Measurements from ENCODE around the gene KRABD2.
"Not testable (repeated sequence)": the region's sequence is repeated elsewhere in the genome, so short reads cannot be mapped to it uniquely, and the experiment has no call there.

KRABD2 gene

GRCh38 chr17:8386841-8387240 is 10.3 kb upstream of the KRABD2 start:
- 71 to 75% (median 71%) methylated on average over 6 of the region's 6 CpGs for WGBS, 3 donors
- no peak for DNase-seq
- H3K27ac ChIP-seq (ENCODE audit: low read depth in 1 of 3, low read length in 2 of 3): no peak overlapping the region
- no peak overlapping the region for H3K4me3 ChIP-seq (ENCODE audit: low read depth in 1 of 3, low read length in 3 of 3)
- no peak for FAIRE-seq
- H3K9me3 ChIP-seq (ENCODE audit: control insufficient read depth in 2 of 2, insufficient read depth in 1 of 2, low read depth in 1 of 2, low read length in 1 of 2): no peaks in the 10 kb centered on the region
- H3K36me3 ChIP-seq (ENCODE audit: control insufficient read depth in 3 of 3, insufficient read depth in 2 of 3, low read depth in 1 of 3, low read length in 3 of 3): peaks cover 0 to under 1% (median 0%) of the 10 kb centered on the region in 3 donors
- H3K4me1 ChIP-seq (ENCODE audit: control insufficient read depth in 3 of 3, insufficient read depth in 2 of 3, low read depth in 1 of 3, low read length in 2 of 3): peaks cover 0 to 6% (median 0%) of the 10 kb centered on the region in 3 donors
- H3K27me3 ChIP-seq (ENCODE audit: control insufficient read depth in 3 of 3, insufficient read depth in 3 of 3, low read length in 3 of 3): peaks cover 0 to 4% (median 0%) of the 10 kb centered on the region in 3 donors

- H3K27ac ChIP-seq (ENCODE audit: low read depth in 1 of 3, low read length in 2 of 3): no peak overlapping the region
- H3K36me3 ChIP-seq (ENCODE audit: control insufficient read depth in 3 of 3, insufficient read depth in 2 of 3, low read depth in 1 of 3, low read length in 3 of 3): peaks cover 5 to 11% (median 7%) of the 10 kb centered on the region in 3 donors
- H3K27me3 ChIP-seq (ENCODE audit: control insufficient read depth in 3 of 3, insufficient read depth in 3 of 3, low read length in 3 of 3): no peaks in the 10 kb centered on the region
- WGBS, 3 donors: 72 to 86% (median 83%) methylated on average over 12 of the region's 12 CpGs
- FAIRE-seq: no peak
- no peak overlapping the region for H3K4me3 ChIP-seq (ENCODE audit: low read depth in 1 of 3, low read length in 3 of 3)
- H3K4me1 ChIP-seq (ENCODE audit: control insufficient read depth in 3 of 3, insufficient read depth in 2 of 3, low read depth in 1 of 3, low read length in 2 of 3): peaks cover 0 to 22% (median 6%) of the 10 kb centered on the region in 3 donors
- no peak for DNase-seq
- H3K9me3 ChIP-seq (ENCODE audit: control insufficient read depth in 2 of 2, insufficient read depth in 1 of 2, low read depth in 1 of 2, low read length in 1 of 2): no peaks in the 10 kb centered on the region
Observed at GRCh38 chr17:8384801-8385378, 8.4 kb upstream of the KRABD2 start.

GRCh38 chr17:8383143-8383822 is 6.8 kb upstream of the KRABD2 start, which contains the start of gene RPL26:
Gene RPL26, minus strand, starts transcription at chr17:8383193. Its CDS starts 883 bp downstream, at chr17:8382310.
- DNase-seq: peak; percentile 99
- no peaks in the 10 kb centered on the region for H3K9me3 ChIP-seq (ENCODE audit: control insufficient read depth in 2 of 2, insufficient read depth in 1 of 2, low read depth in 1 of 2, low read length in 1 of 2)
- H3K4me1 ChIP-seq (ENCODE audit: control insufficient read depth in 3 of 3, insufficient read depth in 2 of 3, low read depth in 1 of 3, low read length in 2 of 3): peaks cover 0 to 22% (median 6%) of the 10 kb centered on the region in 3 donors
- H3K4me3 ChIP-seq (ENCODE audit: low read depth in 1 of 3, low read length in 3 of 3): peak within 1 kb of the TSS; percentile 67 to 89 (median 78)
- 0% methylated on average over 37 to 55 of the region's 55 CpGs for WGBS, 3 donors
- no peak for FAIRE-seq
- H3K36me3 ChIP-seq (ENCODE audit: control insufficient read depth in 3 of 3, insufficient read depth in 2 of 3, low read depth in 1 of 3, low read length in 3 of 3): peaks cover 11 to 20% (median 14%) of the 10 kb centered on the region in 3 donors
- H3K27me3 ChIP-seq (ENCODE audit: control insufficient read depth in 3 of 3, insufficient read depth in 3 of 3, low read length in 3 of 3): no peaks in the 10 kb centered on the region
- H3K27ac ChIP-seq (ENCODE audit: low read depth in 1 of 3, low read length in 2 of 3): peak within 1 kb of the TSS; percentile 88 to 93 (median 92)

DNA sequence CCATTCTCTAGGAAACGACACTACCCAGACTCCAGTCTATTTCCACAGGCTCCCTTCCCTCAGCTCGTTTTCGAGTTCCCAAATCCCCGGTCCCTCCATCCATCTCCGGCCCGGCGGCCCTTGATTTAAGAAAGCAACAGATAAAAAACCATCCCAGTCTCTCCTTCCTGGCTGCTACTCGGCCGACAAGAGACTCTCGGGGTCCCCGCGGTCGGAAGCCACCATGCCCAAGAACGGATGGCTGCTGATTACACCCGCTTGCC is 6.3 kb upstream of the KRABD2 start:
- peaks cover 11 to 24% (median 14%) of the 10 kb centered on the region in 3 donors for H3K36me3 ChIP-seq (ENCODE audit: control insufficient read depth in 3 of 3, insufficient read depth in 2 of 3, low read depth in 1 of 3, low read length in 3 of 3)
- H3K27me3 ChIP-seq (ENCODE audit: control insufficient read depth in 3 of 3, insufficient read depth in 3 of 3, low read length in 3 of 3): no peaks in the 10 kb centered on the region
- no peaks in the 10 kb centered on the region for H3K9me3 ChIP-seq (ENCODE audit: control insufficient read depth in 2 of 2, insufficient read depth in 1 of 2, low read depth in 1 of 2, low read length in 1 of 2)
- H3K4me1 ChIP-seq (ENCODE audit: control insufficient read depth in 3 of 3, insufficient read depth in 2 of 3, low read depth in 1 of 3, low read length in 2 of 3): peaks cover 0 to 22% (median 6%) of the 10 kb centered on the region in 3 donors
- 1 to 2% (median 1%) methylated on average over 15 of the region's 15 CpGs for WGBS, 3 donors
- DNase-seq: no peak
- peak overlapping the region; percentile 62 to 79 (median 78) for H3K4me3 ChIP-seq (ENCODE audit: low read depth in 1 of 3, low read length in 3 of 3)
- peak overlapping the region in 2 of 3 donors; percentile 45 to 68 for H3K27ac ChIP-seq (ENCODE audit: low read depth in 1 of 3, low read length in 2 of 3)
- no peak for FAIRE-seq

DNA sequence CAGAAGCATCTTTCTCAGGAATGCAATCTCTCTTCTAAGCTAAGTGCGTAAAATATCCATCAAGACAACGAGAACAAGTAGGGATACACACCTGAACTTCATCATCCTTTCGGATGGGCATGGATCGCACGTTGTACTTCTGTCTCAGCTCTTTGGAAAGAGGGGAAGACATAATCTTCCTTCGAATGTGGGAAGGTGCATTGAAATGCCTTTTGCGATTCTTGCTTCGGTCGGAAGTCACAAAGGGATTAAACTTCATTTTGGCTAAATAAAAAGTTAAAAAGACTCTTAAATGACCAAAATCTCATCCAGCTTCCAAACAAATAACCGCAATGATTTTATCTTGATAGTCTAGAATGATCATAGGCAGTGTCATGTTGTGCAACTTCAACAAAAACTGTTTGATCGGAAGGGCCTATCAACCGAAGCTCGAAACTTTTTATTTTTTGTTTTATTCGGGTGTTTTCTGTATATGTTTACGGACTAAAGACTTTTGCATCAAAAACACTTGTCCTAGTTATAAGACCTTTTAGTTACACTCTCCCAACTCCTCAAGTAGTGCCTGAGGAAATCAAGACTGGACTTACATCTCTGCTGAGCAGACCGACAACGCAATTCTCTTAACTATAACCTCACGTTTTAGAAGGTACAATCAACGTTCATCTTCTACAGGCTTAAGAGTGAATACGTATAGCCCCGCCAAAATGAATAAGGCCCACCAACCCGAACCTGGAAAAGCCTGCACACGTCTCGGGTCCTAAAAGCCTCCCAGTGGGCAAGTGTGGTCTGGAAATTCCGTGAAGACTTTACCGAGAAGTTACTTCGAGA is 5.8 kb upstream of the KRABD2 start:
- 6 to 12% (median 7%) methylated on average over 27 of the region's 27 CpGs for WGBS, 3 donors
- peaks cover 11 to 25% (median 14%) of the 10 kb centered on the region in 3 donors for H3K36me3 ChIP-seq (ENCODE audit: control insufficient read depth in 3 of 3, insufficient read depth in 2 of 3, low read depth in 1 of 3, low read length in 3 of 3)
- peak overlapping the region; percentile 62 to 79 (median 78) for H3K4me3 ChIP-seq (ENCODE audit: low read depth in 1 of 3, low read length in 3 of 3)
- peak overlapping the region in 2 of 3 donors; percentile 45 to 68 for H3K27ac ChIP-seq (ENCODE audit: low read depth in 1 of 3, low read length in 2 of 3)
- no peaks in the 10 kb centered on the region for H3K27me3 ChIP-seq (ENCODE audit: control insufficient read depth in 3 of 3, insufficient read depth in 3 of 3, low read length in 3 of 3)
- DNase-seq (peak in 1 of 2 donors; percentile 51), FAIRE-seq (no peak)
- H3K4me1 ChIP-seq (ENCODE audit: control insufficient read depth in 3 of 3, insufficient read depth in 2 of 3, low read depth in 1 of 3, low read length in 2 of 3): peaks cover 0 to 23% (median 6%) of the 10 kb centered on the region in 3 donors
- no peaks in the 10 kb centered on the region for H3K9me3 ChIP-seq (ENCODE audit: control insufficient read depth in 2 of 2, insufficient read depth in 1 of 2, low read depth in 1 of 2, low read length in 1 of 2)

GRCh38 chr17:8380049-8380448 is 3.5 kb upstream of the KRABD2 start:
- H3K4me3 ChIP-seq (ENCODE audit: low read depth in 1 of 3, low read length in 3 of 3): no peak overlapping the region
- H3K27me3 ChIP-seq (ENCODE audit: control insufficient read depth in 3 of 3, insufficient read depth in 3 of 3, low read length in 3 of 3): no peaks in the 10 kb centered on the region
- WGBS, 3 donors: 36 to 50% (median 40%) methylated on average over 3 of the region's 3 CpGs
- no peak for DNase-seq
- peaks cover 2 to 38% (median 6%) of the 10 kb centered on the region in 3 donors for H3K4me1 ChIP-seq (ENCODE audit: control insufficient read depth in 3 of 3, insufficient read depth in 2 of 3, low read depth in 1 of 3, low read length in 2 of 3)
- H3K9me3 ChIP-seq (ENCODE audit: control insufficient read depth in 2 of 2, insufficient read depth in 1 of 2, low read depth in 1 of 2, low read length in 1 of 2): no peaks in the 10 kb centered on the region
- FAIRE-seq: no peak
- no peak overlapping the region for H3K27ac ChIP-seq (ENCODE audit: low read depth in 1 of 3, low read length in 2 of 3)
- peaks cover 11 to 30% (median 14%) of the 10 kb centered on the region in 3 donors for H3K36me3 ChIP-seq (ENCODE audit: control insufficient read depth in 3 of 3, insufficient read depth in 2 of 3, low read depth in 1 of 3, low read length in 3 of 3)

GRCh38 chr17:8378117-8378516 is 1.6 kb upstream of the KRABD2 start:
- H3K27me3 ChIP-seq (ENCODE audit: control insufficient read depth in 3 of 3, insufficient read depth in 3 of 3, low read length in 3 of 3); H3K9me3 ChIP-seq (ENCODE audit: control insufficient read depth in 2 of 2, insufficient read depth in 1 of 2, low read depth in 1 of 2, low read length in 1 of 2); FAIRE-seq; H3K27ac ChIP-seq (ENCODE audit: low read depth in 1 of 3, low read length in 2 of 3); DNase-seq; H3K4me3 ChIP-seq (ENCODE audit: low read depth in 1 of 3, low read length in 3 of 3): not testable (repeated sequence)
- Histone ChIP-seq H3K36me3 (ENCODE audit: control insufficient read depth in 3 of 3, insufficient read depth in 2 of 3, low read depth in 1 of 3, low read length in 3 of 3) (peaks cover 11 to 30% (median 14%) of the 10 kb centered on the region in 3 donors), H3K4me1 (ENCODE audit: control insufficient read depth in 3 of 3, insufficient read depth in 2 of 3, low read depth in 1 of 3, low read length in 2 of 3) (peaks cover 2 to 35% (median 6%) of the 10 kb centered on the region in 3 donors)
- WGBS, 3 donors: 70 to 81% (median 78%) methylated on average over 8 of the region's 8 CpGs

- no peak for FAIRE-seq
- H3K36me3 ChIP-seq (ENCODE audit: control insufficient read depth in 3 of 3, insufficient read depth in 2 of 3, low read depth in 1 of 3, low read length in 3 of 3): peaks cover 11 to 30% (median 14%) of the 10 kb centered on the region in 3 donors
- DNase-seq: no peak
- WGBS, 3 donors: 66 to 82% (median 75%) methylated on average over 4 of the region's 4 CpGs
- H3K4me1 ChIP-seq (ENCODE audit: control insufficient read depth in 3 of 3, insufficient read depth in 2 of 3, low read depth in 1 of 3, low read length in 2 of 3): peaks cover 2 to 35% (median 6%) of the 10 kb centered on the region in 3 donors
- H3K27me3 ChIP-seq (ENCODE audit: control insufficient read depth in 3 of 3, insufficient read depth in 3 of 3, low read length in 3 of 3): no peaks in the 10 kb centered on the region
- H3K9me3 ChIP-seq (ENCODE audit: control insufficient read depth in 2 of 2, insufficient read depth in 1 of 2, low read depth in 1 of 2, low read length in 1 of 2): no peaks in the 10 kb centered on the region
- peak overlapping the region in 2 of 3 donors; percentile 63 to 90 for H3K27ac ChIP-seq (ENCODE audit: low read depth in 1 of 3, low read length in 2 of 3)
- no peak overlapping the region for H3K4me3 ChIP-seq (ENCODE audit: low read depth in 1 of 3, low read length in 3 of 3)
Observed at GRCh38 chr17:8377422-8377821, 918 bp upstream of the KRABD2 start.
